Hippocampal formation (tissue), 2 donors: ENCODE results near the gene SERPINB8.

Experiments
- DNase-seq, 2 donors: peaks; one replicate each; lab custom pipeline; 2025; lab: John Stamatoyannopoulos, UW

SERPINB8 gene

DNA sequence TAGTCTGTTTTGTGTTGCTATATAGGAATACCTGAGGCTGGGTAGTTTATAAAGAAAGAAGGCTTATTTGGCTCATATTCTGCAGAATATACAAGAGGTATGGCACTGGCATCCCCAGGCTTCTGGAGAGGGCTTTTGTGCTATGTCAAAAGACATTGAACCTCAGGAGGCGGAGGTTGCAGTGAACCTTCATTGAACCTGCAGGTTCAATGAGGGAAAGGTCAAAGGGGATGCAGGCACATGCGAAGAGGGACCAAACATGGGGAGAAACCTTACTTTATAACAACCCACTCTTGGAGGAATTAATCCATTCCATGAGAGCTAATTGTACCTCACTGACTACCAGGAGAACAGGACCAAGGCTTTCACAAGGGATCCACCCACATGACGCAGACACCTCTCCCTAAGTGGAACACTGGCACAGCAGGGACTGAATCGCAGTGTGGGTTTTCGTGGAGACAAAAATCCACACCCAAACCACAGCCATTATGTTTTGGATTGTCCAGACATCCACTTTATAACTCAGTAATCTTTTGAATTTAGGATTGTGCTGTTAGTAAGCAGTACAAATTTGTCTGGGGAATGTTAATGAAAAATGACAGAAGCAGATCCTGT, 4.1 kb upstream of the SERPINB8 start:
- DNase-seq, result no peak

DNA sequence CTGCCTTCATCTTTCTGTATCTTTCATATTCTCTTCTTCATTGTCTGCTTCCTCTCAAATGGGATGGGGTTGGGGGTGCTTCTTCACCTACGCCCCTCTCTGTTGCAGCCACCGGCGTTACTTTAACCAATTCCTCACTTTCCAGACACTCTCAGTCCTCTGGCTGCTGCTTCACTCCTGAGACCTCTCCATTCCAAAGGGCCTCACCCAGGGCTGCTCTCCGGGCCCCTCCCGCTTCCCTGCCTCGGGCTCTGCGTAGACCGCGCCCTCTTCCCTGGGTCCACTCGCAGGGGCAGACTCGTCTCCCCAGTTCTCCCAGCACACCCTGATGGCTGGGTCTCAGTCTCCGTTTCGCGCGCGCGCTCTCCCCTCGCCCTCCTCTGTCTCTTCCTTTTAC, 926 bp downstream of the SERPINB8 start:
- DNase-seq, result no peak

DNA sequence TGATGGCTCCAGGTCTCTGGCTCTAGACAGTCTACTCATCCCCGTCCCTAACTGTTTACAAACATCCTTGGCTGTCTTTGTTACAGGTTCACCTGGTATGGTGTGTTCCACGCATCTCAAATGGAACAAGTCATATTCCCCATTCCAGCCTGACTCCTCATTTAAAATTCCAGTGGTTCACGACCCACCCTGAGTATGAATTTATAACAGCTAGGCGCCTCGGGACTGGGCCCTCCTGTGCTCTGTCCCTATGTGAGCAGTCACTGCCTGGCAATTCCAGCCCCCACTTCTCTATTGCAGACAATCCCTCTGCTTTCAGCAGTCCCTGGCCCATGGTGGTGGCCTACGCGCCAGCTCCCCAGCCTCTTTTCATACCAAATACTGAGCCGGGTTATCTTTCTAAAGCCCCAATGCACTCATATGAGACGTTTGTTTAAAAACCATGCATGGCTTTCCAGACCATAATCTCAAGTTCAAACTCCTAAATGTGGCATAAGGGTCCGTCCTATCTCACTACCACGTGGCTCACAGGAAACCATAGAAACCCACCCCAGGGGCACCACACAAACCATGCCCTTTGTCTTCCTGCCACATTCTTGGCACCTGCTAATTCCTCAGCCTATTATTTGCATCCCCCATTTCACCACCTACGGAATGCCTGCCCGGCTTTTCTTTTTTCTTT, 1.6 kb downstream of the SERPINB8 start:
- DNase-seq, result no peak

DNA sequence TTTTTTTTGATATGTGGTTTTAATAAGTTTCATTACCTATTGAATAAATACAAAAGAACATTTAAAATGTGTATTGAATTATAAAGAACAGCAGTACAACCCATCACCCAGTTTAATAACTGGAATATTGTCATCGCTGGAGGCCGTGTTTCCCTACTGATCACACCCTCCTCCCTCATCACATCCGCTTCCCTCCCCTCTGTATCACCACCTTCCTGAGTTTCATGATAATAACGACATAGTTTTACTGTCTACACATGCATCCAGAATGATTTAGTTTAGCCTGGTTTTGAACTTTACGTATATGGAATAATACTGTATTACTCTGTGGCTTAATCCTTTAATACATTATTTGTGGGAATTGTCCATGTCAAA, 2.1 kb downstream of the SERPINB8 start:
- no peak for DNase-seq

GRCh38 chr18:63974991-63975390, 5.1 kb downstream of the SERPINB8 start:
- DNase-seq, result peak in 1 of 2 donors; percentile 11

DNA sequence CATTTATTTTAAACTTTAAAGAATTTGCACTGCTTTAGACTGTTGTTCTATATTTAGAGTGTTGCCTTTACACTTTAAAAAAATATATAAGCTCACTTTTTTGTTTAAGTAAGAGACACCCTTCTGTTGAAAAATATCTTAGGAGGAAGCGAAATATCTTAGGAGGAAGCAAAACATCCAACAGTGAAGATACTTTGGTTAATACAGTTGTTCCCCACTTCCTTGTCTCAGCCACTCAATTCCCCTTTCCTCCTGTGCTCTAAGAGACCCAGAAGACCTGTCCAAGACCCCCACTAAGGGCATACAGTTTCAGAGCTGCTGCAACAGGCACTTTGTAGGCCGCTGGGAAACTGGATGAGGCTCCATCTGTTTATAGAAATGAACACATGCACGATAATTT, 5.7 kb downstream of the SERPINB8 start:
- DNase-seq, result peak in 1 of 2 donors; percentile 41

GRCh38 chr18:63977040-63977439, 7.2 kb downstream of the SERPINB8 start:
- no peak for DNase-seq

- DNase-seq, result peak; percentile 23 to 66
Measured at GRCh38 chr18:63979409-63979920, 9.6 kb downstream of the SERPINB8 start.

DNA sequence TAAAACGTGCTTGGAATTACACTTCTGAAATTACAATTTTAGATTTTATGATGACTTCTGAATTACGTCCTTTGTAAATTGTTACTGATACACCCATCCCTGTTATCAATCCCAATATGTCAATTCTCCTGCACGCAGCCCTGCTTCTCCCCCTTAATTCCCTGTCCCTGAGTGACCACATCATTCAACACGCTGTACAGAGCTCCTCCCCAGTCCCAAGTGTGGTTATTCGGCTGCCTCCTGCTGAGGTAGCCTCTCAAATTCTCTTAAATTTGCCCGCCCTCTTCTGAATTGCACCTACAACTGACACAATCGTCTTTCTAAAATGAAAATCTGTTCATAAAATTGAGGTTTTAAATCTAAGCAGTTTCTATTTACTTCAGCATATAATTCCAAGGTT, 10.1 kb downstream of the SERPINB8 start:
- no peak for DNase-seq

DNA sequence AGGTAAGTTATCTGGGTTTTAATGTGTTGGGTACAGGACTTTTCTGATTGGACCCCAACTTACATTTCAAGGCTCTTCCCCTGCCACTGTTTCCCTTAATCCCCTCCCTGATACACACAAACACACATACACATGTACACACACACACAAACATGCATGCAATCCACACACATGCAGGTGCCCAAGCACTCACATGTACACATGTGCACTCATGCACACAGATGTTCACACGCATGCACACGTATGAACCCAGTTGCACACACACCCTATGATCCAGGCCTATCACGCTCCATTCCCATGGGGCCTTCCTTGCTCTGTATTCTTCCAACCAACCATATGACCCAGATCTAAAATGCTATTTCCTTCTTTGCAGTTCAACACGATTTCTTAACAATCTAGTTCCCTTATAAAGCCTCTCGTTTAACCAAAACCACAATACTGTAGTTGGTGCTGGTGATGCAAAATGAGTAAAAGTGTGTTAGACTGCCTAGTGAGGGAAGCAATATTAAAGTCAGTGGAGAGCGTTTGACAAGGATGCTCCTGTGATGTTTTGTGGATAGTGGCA, 11.1 kb downstream of the SERPINB8 start:
- DNase-seq, result no peak

DNA sequence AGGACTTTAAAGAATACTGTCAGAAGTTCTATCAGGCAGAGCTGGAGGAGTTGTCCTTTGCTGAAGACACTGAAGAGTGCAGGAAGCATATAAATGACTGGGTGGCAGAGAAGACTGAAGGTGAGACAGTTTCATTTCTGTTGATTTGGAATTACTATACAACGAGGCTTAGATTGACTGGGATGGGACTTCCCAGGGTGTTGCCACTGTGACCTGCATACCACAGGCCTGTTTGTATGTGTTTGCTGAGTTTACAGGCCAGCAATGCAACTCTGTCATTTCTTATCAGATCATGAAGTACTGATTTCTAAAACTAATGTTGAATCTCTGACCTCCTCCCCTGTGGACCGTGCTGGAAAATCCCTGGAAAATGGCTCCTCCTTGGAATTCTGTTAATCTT, 11.8 kb downstream of the SERPINB8 start:
- no peak for DNase-seq

DNA sequence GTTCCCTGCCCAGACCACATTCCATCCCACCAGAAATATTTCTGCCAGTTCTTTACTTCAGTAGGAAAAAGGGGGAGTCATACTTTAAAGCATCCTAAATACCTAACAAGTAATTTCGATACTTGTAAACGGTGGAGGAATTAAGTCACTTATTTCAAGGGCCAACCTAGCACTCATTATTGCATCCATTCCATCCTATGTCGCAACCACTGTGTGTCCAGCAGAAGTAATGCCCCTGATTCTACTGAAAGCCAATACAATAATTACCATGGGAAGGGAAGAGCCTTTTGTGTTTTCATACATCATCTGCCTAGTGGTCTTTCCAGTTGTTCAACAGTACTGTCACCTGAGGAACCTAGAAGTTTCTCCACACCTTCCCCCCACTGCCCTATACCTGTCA, 12.5 kb downstream of the SERPINB8 start:
- DNase-seq, result no peak

DNA sequence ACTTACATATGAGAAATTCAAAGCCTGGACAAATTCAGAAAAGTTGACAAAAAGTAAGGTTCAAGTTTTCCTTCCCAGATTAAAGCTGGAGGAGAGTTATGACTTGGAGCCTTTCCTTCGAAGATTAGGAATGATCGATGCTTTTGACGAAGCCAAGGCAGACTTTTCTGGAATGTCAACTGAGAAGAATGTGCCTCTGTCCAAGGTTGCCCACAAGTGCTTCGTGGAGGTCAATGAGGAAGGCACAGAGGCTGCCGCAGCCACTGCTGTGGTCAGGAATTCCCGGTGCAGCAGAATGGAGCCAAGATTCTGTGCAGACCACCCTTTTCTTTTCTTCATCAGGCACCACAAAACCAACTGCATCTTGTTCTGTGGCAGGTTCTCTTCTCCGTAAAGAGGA, 17.0 kb downstream of the SERPINB8 start:
- no peak for DNase-seq

DNA sequence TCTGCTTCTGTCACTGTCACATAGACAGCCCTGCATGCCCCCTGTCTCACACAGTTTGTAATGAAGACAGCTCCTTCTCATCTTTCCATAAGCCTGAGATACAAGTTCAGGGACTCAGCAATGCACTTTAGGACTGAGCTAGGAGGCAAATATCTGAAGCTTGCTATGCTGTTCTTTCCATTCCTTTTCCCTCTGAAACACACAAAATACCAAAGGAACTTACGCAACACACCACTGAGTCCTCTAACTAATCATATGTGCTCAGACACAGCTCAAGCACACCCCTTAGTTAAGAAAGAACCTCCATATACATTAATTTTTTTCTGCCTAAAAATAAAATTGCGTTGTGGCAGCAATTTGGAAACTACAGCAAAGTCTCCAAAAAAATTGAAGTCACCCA, 17.9 kb downstream of the SERPINB8 start:
- DNase-seq, result no peak

DNA sequence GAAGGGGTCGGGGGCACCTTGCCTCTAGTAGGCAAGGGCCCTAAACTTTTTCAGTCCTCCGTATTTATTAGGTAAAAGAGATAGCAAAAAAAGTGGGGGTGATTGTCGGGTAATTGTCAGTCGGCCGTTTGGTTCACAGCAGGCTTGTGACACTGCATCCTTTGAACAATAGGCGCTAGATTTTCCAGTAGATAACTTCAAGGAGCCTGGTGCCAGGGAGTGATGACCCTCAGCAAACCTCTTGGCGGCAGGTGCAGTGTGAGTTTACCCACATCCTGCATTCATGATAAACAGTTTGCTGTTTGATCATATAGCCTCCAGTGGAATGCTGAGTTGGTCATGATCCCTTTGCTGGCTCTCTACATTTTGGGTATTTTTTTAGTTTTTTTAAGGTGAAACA, 22.9 kb downstream of the SERPINB8 start:
- DNase-seq, result no peak

DNA sequence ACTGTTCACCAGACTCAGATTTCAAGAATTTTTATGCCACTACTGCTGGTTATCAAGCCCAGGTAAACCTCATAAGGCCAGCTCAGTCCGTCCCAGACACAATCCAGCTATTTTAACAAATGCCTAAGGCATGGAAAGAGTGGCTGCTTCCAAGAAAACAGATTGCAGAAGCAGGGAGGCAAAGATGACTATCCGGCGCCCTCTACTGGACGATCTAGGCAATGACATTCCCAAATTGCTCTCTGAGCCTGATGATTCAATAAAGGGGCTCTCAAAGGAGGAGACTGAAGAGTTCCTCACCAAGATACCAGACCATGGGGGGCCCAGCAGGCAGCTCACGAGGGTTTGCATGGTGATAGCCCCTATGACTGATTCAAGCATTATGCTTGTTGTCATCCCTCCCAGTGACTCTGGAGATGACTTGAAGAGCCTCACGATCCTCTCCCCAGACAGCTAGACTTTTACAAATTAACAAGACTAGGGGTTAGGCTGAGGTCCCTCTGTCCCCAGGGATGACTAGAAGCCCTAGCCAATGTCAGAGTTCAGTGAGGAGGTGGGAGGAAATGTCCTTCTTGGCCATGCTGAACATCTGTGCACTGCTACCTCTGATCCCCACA, 25.0 kb downstream of the SERPINB8 start:
- DNase-seq, result peak; percentile 25 to 27

DNA sequence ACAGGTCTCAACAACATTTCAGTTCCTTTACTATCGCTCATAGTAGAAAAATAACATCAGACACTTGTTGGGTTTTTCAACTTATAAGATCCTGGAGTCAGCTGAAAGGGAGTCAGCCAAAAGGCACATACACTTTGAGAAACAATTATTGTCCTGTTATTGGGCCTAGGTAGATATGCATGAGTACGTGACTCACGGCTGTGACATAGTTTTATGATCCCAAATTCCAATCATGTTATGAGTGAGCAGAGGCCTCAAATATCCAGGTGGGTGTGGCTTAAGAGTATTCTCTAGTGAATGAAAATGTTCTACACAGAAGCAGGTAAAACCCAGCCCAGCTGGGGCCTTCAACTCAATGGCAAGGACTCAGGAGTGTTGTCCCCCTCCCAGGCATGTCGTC, 27.2 kb downstream of the SERPINB8 start:
- DNase-seq, result no peak

- DNase-seq, result no peak
Measured at GRCh38 chr18:63997606-63998005, 27.7 kb downstream of the SERPINB8 start.

DNA sequence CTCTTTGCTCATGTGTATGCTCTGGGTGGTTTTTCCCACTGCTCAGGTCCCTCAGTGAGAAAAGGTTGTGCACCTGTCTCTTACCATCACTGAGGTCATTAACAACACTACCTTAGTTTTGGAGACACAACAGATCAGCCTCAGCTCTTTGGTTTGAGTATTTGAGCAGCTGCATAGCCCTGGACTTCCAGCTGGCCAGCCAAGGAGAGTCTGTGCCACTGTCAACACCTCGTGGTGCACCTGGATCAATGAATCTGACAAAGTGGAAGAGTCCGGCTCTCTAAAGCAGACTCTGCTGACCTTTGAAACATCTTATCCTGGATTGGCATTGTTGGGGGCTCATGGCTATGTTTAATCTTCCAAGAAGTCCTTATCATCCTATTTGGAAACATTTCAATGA, 30.0 kb downstream of the SERPINB8 start:
- DNase-seq, result no peak

- DNase-seq, result no peak
Measured at GRCh38 chr18:64002581-64002980, 32.7 kb downstream of the SERPINB8 start.

- no peak for DNase-seq
Measured at GRCh38 chr18:64009305-64009704, 39.4 kb downstream of the SERPINB8 start.

DNA sequence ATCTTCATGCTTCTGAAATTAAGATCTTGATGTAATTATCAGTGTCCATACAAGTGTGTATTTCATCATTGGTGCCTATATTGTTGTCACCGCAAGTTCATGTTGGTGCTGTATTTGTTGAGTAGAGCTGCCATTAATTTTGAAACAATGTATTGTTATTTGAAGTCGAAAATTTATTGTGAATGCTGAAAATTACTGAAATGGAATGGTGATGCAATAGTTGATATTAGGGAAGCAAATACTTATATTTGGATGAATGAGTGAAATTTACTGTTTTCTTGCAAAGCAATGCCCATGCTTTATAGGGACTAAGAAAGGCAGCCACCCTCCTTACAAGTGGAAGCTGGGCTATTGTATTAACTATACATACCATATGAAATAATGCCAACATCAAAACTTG, 41.6 kb downstream of the SERPINB8 start:
- no peak for DNase-seq

DNA sequence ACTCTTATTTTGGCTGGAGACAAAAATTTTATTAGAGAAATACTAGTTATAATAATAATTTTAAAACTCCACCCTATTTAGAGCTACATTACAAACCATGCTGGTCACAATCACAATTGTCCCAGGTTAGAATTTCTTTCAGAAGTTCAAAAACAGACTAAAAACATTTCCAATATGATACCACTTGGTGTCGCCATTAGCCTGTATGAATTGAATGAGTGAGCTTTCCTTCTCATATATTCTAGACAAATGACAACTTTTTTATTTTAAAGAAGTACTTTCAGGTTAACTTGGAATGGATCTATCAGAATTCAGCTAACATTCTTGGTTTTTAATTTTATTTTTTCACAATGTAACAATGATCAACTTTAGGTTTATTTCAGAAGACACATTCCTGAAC, 48.0 kb downstream of the SERPINB8 start:
- DNase-seq, result peak in 1 of 2 donors; percentile 26
